Breast epithelium (tissue), 4 donors: ENCODE measurements around the gene PBXIP1. TPM values are rescaled to one million over a fixed set of nuclear protein-coding genes. Genes with fewer than 3 reads are reported as not detected.
"Not testable (repeated sequence)": the region's sequence is repeated elsewhere in the genome, so short reads cannot be mapped to it uniquely, and the experiment has no call there.

Experiments
- DNase-seq, 2 donors: peaks; one replicate each; pipeline ENCODE4 v3.0.0-alpha.2; 2019; ENCODE audit warnings: low spot score in 2 of 2
- H3K27ac ChIP-seq, 2 donors: fragments of 200-600 bp; sonication (generic) in 1 of 2; one replicate each; pipeline ENCODE4 v1.5.1; 2016 to 2019; ENCODE audit warnings: mild to moderate bottlenecking in 1 of 2
- H3K27me3 ChIP-seq, 2 donors: fragments of 200-600 bp; sonication (generic) in 1 of 2; one replicate each; pipeline versions ENCODE4 v1.5.1 to v1.6.0; 2017 to 2019; ENCODE audit warnings: control low read depth in 1 of 2, mild to moderate bottlenecking in 1 of 2
- H3K36me3 ChIP-seq: fragments of 200-600 bp; one replicate; pipeline ENCODE4 v1.5.1; 2019
- H3K4me1 ChIP-seq, 2 donors: fragments of 200-600 bp; sonication (generic); one replicate each; pipeline ENCODE4 v1.5.1; 2016 to 2019; ENCODE audit warnings: control low read depth in 1 of 2
- H3K4me3 ChIP-seq, 3 donors: fragments of 200-600 bp; sonication (generic); 1 replicate in 2 of 3; 2 replicates in 1 of 3; pipeline ENCODE4 v1.5.1; 2016 to 2019; ENCODE audit warnings: mild to moderate bottlenecking in 3 of 3, moderate library complexity in 2 of 3
- H3K9me3 ChIP-seq, 2 donors: fragments of 200-600 bp; sonication (generic) in 1 of 2; one replicate each; pipeline ENCODE4 v1.5.1; 2016 to 2019; ENCODE audit warnings: control low read depth in 1 of 2
- POLR2A ChIP-seq: fragments of 450-650 bp; IDR thresholded peaks from one replicate; pipeline ENCODE4 v1.6.1; 2016; ENCODE audit warnings: antibody characterized with exemption, mild to moderate bottlenecking, moderate library complexity
- POLR2AphosphoS5 ChIP-seq, 3 donors: sonication (generic); formaldehyde crosslinking; IDR thresholded peaks; one replicate each; pipeline ENCODE4 v1.6.1; 2017; ENCODE audit warnings: antibody characterized with exemption in 3 of 3
- intact Hi-C: fragments of 100-400 bp; cut with DNase I; formaldehyde crosslinking; loops from one replicate; pipeline ENCODE4 v1.15.1; 2023; ENCODE audit warnings: low total_unique reads
- total RNA-seq, 3 donors: library from RNA; depleted of rRNA; stranded (reverse); fragments of >200 nt; gene quantifications; one replicate each; pipeline ENCODE4 v1.1.0, GENCODE V29; 2016
- TF ChIP-seq, protein P1 (sequence below), 3 donors: fragments of 450-650 bp; IDR thresholded peaks; one replicate each; pipeline ENCODE4 v1.5.1; 2016 to 2017; ENCODE audit warnings: antibody characterized with exemption in 3 of 3, mild to moderate bottlenecking in 3 of 3, moderate library complexity in 3 of 3

The PBXIP1 gene
- total RNA-seq, 3 donors from 2014 or later = 79.3 to 156 (median 105) TPM

DNA sequence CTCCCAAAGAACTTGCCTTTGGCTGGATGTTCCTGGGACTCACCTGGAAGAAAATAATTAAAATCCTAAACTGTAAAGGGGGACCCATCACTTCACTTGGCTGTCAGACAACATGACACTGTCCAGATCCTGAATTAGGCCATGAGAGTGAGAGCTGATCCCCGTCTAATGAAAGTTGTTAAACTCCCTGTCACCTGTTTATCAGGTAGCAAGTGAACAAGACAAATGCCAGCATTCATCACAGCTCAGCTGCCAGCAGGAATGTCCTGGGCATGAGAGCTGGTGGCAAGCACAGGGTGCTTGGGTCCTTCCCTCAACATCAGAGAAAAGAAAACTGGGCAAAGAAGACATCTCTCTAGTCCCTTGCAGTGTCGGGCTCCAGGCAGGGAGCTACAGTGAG is 43.1 kb downstream of the PBXIP1 start:
- intact Hi-C loops = no loop called here
- peak in 1 of 2 donors; percentile 12 for DNase-seq
- H3K27ac ChIP-seq = peak overlapping the region; percentile 73 to 87
- no peaks in the 10 kb centered on the region for H3K9me3 ChIP-seq
- TF ChIP-seq, protein P1, sequence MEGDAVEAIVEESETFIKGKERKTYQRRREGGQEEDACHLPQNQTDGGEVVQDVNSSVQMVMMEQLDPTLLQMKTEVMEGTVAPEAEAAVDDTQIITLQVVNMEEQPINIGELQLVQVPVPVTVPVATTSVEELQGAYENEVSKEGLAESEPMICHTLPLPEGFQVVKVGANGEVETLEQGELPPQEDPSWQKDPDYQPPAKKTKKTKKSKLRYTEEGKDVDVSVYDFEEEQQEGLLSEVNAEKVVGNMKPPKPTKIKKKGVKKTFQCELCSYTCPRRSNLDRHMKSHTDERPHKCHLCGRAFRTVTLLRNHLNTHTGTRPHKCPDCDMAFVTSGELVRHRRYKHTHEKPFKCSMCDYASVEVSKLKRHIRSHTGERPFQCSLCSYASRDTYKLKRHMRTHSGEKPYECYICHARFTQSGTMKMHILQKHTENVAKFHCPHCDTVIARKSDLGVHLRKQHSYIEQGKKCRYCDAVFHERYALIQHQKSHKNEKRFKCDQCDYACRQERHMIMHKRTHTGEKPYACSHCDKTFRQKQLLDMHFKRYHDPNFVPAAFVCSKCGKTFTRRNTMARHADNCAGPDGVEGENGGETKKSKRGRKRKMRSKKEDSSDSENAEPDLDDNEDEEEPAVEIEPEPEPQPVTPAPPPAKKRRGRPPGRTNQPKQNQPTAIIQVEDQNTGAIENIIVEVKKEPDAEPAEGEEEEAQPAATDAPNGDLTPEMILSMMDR (IDR thresholded peaks at IDR 0.05) = no peak
- TF ChIP-seq POLR2AphosphoS5 (IDR thresholded peaks at IDR 0.05) (no peak), POLR2A (no peak)
- peaks cover 0 to 4% of the 10 kb centered on the region in 2 donors for H3K4me1 ChIP-seq
- no peak overlapping the region for H3K4me3 ChIP-seq
- H3K36me3 ChIP-seq = no peaks in the 10 kb centered on the region
- H3K27me3 ChIP-seq = no peaks in the 10 kb centered on the region

- intact Hi-C loops = no loop called here
- Histone ChIP-seq H3K4me3 (no peak overlapping the region), H3K9me3 (no peaks in the 10 kb centered on the region), H3K27me3 (no peaks in the 10 kb centered on the region), H3K4me1 (peaks cover 0 to 4% of the 10 kb centered on the region in 2 donors), H3K36me3 (no peaks in the 10 kb centered on the region), H3K27ac (peak overlapping the region; percentile 73 to 87)
- TF ChIP-seq POLR2A = no peak
- TF ChIP-seq POLR2AphosphoS5 (IDR thresholded peaks at IDR 0.05) = no peak
- TF ChIP-seq, protein P1 (IDR thresholded peaks at IDR 0.05) = no peak
- peak in 1 of 2 donors; percentile 75 for DNase-seq
These were observed 44.0 kb downstream of the PBXIP1 start for GRCh38 chr1:154911691-154912550.

DNA sequence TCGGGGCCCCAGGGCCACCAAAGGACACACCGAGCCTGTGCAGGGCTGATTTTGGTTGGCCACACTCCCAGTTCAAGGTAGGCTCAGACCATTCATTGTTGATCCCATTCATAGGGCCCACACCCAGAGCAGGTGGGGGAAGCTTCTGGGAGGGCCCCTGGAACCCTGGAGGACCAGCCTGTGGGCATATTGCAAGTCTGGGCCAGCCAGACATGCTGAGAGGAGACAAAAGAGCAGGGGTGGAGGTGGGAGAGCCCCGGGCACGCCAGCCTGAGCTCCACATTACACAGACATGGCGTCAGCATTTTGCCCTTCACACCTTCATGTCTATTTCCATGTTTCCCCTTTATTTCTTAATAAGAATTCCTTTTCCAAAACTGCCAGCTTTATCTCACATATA is 45.0 kb downstream of the PBXIP1 start:
- intact Hi-C loops = no loop called here
- TF ChIP-seq POLR2AphosphoS5 (IDR thresholded peaks at IDR 0.05) (no peak), POLR2A (no peak)
- TF ChIP-seq, protein P1 (IDR thresholded peaks at IDR 0.05) = no peak
- H3K27ac ChIP-seq = peak overlapping the region; percentile 15 to 87
- H3K27me3 ChIP-seq = no peaks in the 10 kb centered on the region
- no peaks in the 10 kb centered on the region for H3K36me3 ChIP-seq
- H3K9me3 ChIP-seq = no peaks in the 10 kb centered on the region
- H3K4me3 ChIP-seq = no peak overlapping the region
- peaks cover 0 to 4% of the 10 kb centered on the region in 2 donors for H3K4me1 ChIP-seq
- DNase-seq = no peak

GRCh38 chr1:154908937-154909336 is 47.0 kb downstream of the PBXIP1 start:
- peaks cover 0 to 4% of the 10 kb centered on the region in 2 donors for H3K4me1 ChIP-seq
- no peaks in the 10 kb centered on the region for H3K27me3 ChIP-seq
- H3K27ac ChIP-seq = no peak overlapping the region
- TF ChIP-seq POLR2A (no peak), POLR2AphosphoS5 (IDR thresholded peaks at IDR 0.05) (no peak)
- TF ChIP-seq, protein P1 (IDR thresholded peaks at IDR 0.05) = no peak
- no peak overlapping the region for H3K4me3 ChIP-seq
- no peaks in the 10 kb centered on the region for H3K9me3 ChIP-seq
- intact Hi-C loops = no loop called here
- DNase-seq = no peak
- no peaks in the 10 kb centered on the region for H3K36me3 ChIP-seq

DNA sequence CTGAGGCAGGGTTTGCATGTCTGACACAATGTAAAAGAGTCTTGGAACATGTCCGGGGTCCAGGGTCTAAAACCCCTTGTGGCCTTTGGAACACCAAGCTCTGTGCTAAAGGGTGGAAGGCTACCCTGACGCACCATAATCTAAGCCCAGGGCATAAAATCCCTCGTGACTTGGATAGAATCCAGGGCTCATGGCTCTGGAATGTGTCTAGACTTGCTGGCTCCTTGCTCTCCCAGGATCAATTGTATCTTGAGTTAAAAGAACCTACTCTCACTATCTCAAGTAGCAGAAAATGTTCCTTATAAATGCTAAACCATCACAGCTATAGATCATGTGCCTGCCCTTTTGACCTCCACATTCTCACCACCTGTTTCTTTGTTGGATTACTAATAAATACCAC is 47.8 kb downstream of the PBXIP1 start:
- H3K4me3 ChIP-seq, DNase-seq, H3K9me3 ChIP-seq, H3K4me1 ChIP-seq, intact Hi-C loops, H3K27ac ChIP-seq, H3K27me3 ChIP-seq, H3K36me3 ChIP-seq: not testable (repeated sequence)
